Lower leg skin (tissue), 4 donors: Measurements from ENCODE around the gene INHBC. TPM values are rescaled to one million over a fixed set of nuclear protein-coding genes. Genes with fewer than 3 reads are reported as not detected.
"Not testable (repeated sequence)": the region's sequence is repeated elsewhere in the genome, so short reads cannot be mapped to it uniquely, and the experiment has no call there.

Experiments
- DNase-seq, 2 donors: peaks; one replicate each; pipeline ENCODE4 v3.0.0-alpha.2; 2019; ENCODE audit warnings: low spot score in 2 of 2
- H3K4me3 ChIP-seq: fragments of 200-600 bp; sonication (generic); 2 replicates; pipeline ENCODE4 v1.5.1; 2017; ENCODE audit warnings: mild to moderate bottlenecking, low read depth; ENCODE audit not compliant: poor library complexity, severe bottlenecking
- CTCF ChIP-seq, 3 donors: fragments of 450-650 bp; IDR thresholded peaks; one replicate each; pipeline ENCODE4 v1.5.1; 2016; ENCODE audit warnings: antibody characterized with exemption in 3 of 3, mild to moderate bottlenecking in 3 of 3, moderate library complexity in 2 of 3
- POLR2A ChIP-seq, 2 donors: fragments of 450-650 bp; IDR thresholded peaks; one replicate each; pipeline ENCODE4 v1.6.1; 2016 to 2017; ENCODE audit warnings: antibody characterized with exemption in 2 of 2, mild to moderate bottlenecking in 1 of 2, moderate library complexity in 1 of 2
- WGBS, 2 donors: methylation state at CpG; one replicate each; pipeline ENCODE4 v1.1.5; 2018; 5-methylcytosine and 5-hydroxymethylcytosine counted together
- intact Hi-C: fragments of 100-400 bp; cut with DNase I; formaldehyde crosslinking; loops from one replicate; pipeline ENCODE4 v1.15.0; 2023; ENCODE audit warnings: low total_unique reads
- total RNA-seq, 4 donors: library from RNA; depleted of rRNA; stranded (reverse); fragments of >200 nt; gene quantifications; one replicate each; pipeline ENCODE4 v1.1.0, GENCODE V29; 2016

Gene INHBC
- total RNA-seq, 4 donors from 2014 or later, result not detected

GRCh38 chr12:57395121-57395520, 39.5 kb upstream of the INHBC start:
- intact Hi-C loops, result no loop called here
- no peak for TF ChIP-seq POLR2A (IDR thresholded peaks at IDR 0.05)
- no peak for TF ChIP-seq CTCF (IDR thresholded peaks at IDR 0.05)
- DNase-seq, result no peak
- 97% methylated on average over 18 of the region's 18 CpGs for WGBS, 2 donors
- no peak overlapping the region for H3K4me3 ChIP-seq

- TF ChIP-seq POLR2A (IDR thresholded peaks at IDR 0.05) (no peak), CTCF (IDR thresholded peaks at IDR 0.05) (no peak)
- intact Hi-C loops, result no loop called here
- 90 to 94% methylated on average over 2 of the region's 2 CpGs for WGBS, 2 donors
- no peak overlapping the region for H3K4me3 ChIP-seq
- DNase-seq, result no peak
Measured at GRCh38 chr12:57397441-57397840, 37.1 kb upstream of the INHBC start.

- H3K4me3 ChIP-seq, DNase-seq, intact Hi-C loops: not testable (repeated sequence)
- 98% methylated on average over 7 of the region's 7 CpGs for WGBS, 2 donors
Measured at GRCh38 chr12:57399718-57400463, 34.7 kb upstream of the INHBC start.

GRCh38 chr12:57401165-57401564, 33.4 kb upstream of the INHBC start:
- 50 to 61% methylated on average over 5 of the region's 5 CpGs for WGBS, 2 donors
- H3K4me3 ChIP-seq, result no peak overlapping the region
- no peak for DNase-seq
- no peak for TF ChIP-seq POLR2A (IDR thresholded peaks at IDR 0.05)
- no peak for TF ChIP-seq CTCF (IDR thresholded peaks at IDR 0.05)
- intact Hi-C loops, result no loop called here

- DNase-seq, H3K4me3 ChIP-seq, intact Hi-C loops: not testable (repeated sequence)
- 96 to 97% methylated on average over 4 of the region's 4 CpGs for WGBS, 2 donors
Measured at GRCh38 chr12:57402156-57402555, 32.4 kb upstream of the INHBC start.

GRCh38 chr12:57404966-57405640, 29.5 kb upstream of the INHBC start:
- no peak for DNase-seq
- H3K4me3 ChIP-seq, result no peak overlapping the region
- 96% methylated on average over 5 of the region's 5 CpGs for WGBS, 2 donors
- TF ChIP-seq POLR2A (IDR thresholded peaks at IDR 0.05), result no peak
- TF ChIP-seq CTCF (IDR thresholded peaks at IDR 0.05), result no peak
- intact Hi-C loops, result no loop called here
